HG02885 (cell line): ENCODE measurements around the gene CCDC120.
A peak's percentile ranks its signal among the peaks of the same experiment; 100 is the strongest.

Experiments used
- ATAC-seq: cut with Tn5 transposase; IDR thresholded peaks from one replicate; pipeline ENCODE4 v1.9.1; 2021; ENCODE audit warnings: mild to moderate bottlenecking; ENCODE audit not compliant: unreplicated experiment, poor library complexity

The CCDC120 gene, protein sequence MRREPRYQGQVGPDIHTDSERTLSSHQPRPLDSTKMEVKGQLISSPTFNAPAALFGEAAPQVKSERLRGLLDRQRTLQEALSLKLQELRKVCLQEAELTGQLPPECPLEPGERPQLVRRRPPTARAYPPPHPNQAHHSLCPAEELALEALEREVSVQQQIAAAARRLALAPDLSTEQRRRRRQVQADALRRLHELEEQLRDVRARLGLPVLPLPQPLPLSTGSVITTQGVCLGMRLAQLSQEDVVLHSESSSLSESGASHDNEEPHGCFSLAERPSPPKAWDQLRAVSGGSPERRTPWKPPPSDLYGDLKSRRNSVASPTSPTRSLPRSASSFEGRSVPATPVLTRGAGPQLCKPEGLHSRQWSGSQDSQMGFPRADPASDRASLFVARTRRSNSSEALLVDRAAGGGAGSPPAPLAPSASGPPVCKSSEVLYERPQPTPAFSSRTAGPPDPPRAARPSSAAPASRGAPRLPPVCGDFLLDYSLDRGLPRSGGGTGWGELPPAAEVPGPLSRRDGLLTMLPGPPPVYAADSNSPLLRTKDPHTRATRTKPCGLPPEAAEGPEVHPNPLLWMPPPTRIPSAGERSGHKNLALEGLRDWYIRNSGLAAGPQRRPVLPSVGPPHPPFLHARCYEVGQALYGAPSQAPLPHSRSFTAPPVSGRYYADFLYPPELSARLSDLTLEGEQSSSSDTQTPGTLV

DNA sequence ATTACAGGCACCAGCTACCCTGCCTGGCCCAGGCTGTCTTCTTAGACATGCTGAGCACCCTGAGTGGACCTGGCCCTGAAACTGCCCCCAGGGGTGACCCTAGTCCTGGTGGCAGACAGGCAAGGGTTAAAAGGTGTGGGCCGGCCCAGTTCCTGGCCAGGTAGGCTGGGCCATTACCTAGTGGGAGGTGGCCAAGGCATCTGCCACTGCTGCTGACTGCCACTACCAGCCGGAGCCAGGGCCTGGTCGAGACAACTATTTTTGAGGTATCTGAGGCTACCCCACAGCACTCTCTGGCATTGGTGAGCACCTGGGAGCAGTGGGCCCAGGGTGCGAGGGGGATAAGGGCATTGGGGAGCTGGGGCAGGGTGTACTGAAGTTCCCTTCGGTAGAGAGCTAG lies at the start of gene CCDC120:
CCDC120 (plus strand) TSS at position 206 of the 400 bp plus-strand sequence. CDS start 3,043 bp downstream, outside the sequence.
- ATAC-seq, result no peak

DNA sequence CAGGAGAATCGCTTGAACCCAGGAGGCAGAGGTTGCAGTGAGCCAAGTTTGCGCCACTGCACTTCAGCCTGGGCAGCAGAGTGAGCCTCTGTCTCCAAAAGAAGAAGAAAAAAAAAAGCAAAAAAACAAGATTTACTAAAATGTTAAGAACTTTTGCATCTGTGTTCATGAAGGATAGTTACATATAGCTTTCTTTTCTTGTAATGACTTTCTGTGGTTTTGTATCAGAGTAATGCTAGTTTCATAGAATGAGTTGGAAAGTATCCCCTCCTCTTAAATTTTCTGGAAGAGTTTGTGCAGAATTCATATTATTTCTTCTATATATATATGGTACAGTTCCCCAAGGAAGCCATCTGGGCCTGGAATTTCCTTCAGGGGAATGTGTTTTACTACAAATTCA lies 39.7 kb upstream of the CCDC120 start:
- no peak for ATAC-seq

DNA sequence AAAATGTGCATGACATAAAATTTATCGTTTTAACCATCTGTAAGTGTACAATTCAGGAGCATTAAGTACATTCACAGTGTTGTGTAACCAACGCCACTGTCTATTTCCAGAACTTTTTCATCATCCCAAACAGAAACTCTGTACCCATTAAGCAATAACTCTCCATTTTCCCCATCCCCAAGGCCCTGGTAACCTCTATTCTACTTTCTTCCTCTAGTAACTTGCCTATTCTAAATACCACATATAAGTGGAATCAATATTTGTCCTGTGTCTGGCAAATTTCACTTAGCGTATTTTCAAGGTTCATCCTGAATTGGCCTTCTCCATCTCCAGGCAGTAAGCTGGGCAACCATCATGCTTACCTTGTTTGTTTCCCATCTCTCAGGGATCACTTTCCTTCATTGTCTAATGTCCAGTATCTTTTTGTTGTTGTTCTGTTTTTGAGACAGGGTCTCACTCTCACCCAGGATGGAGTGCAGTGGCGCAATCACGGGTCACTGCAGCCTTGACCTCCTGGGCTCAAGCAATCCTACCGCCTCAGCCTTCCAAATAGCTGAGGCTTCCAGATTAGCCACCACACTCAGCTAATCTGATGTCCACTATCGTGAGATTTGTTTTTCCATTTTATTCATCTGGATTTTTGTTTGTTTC lies 39.1 kb upstream of the CCDC120 start:
- ATAC-seq, result no peak

DNA sequence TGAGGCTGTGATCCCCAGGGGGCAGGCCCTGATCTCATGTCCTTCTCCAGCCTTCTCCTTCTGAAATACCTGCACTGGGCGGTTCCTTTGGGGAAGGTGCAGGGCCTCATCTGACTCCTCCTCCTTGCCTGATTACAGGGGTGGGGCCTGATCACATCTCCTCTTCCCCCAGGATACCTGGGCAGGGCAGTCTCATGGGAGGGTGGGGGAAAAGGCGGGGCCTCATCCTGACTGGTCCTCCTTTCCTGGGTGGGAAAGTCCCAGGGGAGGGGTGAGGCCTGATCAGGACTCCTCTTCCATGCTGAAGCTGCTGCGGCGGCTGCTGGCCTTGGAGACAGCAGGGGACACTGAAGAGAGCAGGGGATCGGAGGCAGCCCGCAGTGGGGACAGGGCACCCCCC lies 28.9 kb upstream of the CCDC120 start:
- ATAC-seq, result no peak

DNA sequence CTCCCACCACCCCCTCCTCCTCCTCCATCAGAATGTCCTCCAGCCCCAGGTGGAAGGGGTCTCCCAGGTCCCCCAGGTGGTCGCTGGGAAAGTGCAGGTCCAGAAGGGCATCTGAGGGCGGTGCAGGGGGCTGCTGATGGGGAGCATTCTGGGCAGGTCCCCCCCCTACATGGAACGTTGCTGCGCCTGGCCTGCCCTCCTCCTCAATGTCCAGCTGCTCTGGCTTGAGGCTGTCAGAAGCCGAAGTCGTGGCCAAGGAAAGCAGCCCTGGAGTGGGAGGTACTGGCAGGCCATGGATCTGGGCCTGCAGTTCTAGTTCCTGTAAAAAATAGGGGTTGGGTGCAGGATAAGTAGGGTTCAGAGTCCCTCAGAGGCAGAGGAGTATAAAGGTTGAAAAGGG lies 28.5 kb upstream of the CCDC120 start:
- ATAC-seq, result no peak

DNA sequence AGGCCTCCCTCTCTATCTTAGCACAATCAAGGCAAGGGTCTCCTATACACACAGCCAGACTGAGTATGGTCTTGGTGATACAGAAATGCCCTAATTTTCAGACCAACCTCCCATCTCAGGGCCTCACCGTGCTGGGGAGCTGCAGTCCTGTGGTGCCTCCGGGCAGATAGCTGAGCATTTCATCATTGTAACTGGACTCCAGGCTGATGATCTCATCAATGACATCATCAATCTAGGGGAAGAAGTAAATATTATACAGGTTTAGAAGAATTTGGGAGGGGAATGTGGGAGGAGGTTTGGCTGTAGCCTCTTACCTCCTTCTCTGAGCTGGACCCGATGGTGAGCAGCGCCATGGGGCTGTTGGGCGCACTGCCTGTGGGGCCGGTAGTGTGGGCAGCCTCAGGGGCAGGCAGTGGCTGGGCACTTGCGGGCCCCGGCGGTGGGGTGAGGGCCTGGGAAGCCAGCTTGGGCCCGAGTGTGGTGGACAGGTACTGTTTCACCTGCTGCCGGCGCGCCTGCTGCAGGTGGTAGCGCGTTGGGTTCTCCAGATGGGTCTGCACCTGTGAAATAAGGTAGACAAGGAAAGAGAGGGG lies 20.8 kb upstream of the CCDC120 start:
- ATAC-seq, result no peak

DNA sequence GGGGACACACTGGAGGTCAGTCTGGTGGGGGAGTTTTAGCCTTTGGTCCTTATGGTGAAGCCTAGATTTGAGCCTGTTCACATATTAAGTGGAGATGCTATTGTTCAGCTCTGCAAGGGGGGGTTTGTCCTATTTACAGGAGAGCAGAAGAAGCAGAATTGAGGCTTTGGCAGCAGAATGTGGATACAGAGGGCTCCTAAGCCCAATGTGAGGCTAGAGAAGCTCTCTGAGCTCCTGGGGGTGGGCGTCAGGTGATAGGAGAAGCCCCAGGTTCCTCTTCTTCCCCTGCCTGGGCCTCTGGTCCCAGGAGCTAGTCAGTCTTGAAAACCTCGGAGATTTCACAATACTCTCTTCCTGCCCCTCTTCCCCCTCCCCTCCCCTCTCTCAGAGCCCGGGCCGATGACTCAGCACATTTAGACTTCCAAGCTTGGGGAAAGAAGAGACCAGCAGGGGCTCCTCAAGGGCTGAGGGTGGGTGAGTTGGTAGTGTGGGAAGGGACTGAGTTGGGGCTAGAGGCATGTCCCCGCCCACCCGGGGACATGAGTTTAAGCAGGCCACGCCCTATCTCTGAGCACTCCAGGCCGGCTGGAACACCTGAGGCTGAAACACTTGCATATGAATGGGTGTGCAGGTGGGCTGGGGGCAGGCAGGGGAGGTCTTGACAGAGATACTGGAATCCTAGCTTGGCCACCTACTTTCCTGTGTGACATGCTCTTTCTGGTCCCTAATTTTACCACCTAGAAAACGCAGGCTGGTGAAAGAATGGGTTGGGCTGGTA lies 19.0 kb upstream of the CCDC120 start:
- no peak for ATAC-seq

DNA sequence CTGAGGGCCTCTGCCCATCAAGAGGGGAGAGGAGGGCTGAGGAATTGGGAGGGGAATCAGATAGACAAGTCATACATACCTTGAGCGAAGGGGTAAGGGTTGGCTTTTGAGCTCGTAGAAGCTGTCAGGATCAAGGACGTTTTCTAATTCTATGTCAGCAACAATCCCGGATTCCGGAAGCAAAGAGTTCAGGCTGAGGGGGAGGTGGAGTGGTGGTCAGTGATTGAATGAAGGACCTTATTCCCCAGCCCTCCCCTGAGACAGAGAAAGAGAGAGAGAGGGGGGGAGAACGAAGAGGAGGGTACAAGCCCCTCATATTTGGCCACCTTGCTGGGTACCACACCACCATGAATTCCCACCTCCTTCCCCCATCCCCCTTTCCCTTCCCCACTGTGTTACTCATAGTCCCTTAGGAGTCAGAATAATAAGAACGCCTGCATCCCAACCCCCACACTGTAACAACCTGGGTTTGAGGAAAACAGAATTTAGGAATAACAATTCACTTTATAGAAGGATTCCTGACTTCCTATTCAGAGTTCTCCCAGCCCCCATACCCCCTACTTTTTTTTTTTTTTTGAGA lies 18.3 kb upstream of the CCDC120 start:
- no peak for ATAC-seq

DNA sequence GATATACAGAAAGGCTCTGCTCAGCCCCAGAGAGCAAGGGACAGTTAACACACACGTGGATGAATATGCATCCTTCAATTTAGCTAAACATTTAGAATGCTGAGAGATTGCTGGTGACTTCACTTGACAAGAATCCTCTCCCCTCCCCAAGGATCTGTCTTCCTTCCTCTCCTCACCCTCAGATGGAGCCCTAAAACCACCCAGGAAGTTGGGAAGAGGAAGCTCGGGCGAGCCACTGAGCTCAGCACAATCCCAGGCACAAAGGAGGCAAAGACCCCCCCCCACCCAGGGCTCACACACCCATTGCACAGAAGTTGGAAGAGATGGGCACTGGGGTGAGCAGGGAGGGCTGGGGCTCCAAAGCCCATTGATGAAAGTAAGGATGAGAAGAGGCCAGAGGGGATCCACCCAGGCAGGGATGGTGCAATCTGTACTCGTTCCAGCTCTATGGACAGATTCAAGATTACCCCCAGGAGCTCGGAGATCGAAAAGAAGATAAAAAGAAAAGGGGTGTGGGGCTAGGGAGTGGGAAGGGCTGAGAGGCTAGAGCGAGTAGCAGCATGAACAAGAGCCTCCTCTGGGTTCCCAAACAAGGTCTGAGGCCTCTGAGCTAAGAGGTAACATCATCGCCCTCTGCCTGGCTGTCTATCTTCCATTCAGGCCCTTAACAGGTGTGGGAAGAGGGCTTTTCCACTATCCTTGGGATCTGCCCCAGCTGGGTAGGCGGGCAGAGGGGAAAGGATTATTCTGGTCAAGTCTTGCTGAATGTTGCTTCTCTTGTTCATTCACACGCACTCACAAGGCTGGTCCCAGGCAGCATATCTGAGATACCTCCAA lies 16.8 kb upstream of the CCDC120 start:
- ATAC-seq, result no peak

DNA sequence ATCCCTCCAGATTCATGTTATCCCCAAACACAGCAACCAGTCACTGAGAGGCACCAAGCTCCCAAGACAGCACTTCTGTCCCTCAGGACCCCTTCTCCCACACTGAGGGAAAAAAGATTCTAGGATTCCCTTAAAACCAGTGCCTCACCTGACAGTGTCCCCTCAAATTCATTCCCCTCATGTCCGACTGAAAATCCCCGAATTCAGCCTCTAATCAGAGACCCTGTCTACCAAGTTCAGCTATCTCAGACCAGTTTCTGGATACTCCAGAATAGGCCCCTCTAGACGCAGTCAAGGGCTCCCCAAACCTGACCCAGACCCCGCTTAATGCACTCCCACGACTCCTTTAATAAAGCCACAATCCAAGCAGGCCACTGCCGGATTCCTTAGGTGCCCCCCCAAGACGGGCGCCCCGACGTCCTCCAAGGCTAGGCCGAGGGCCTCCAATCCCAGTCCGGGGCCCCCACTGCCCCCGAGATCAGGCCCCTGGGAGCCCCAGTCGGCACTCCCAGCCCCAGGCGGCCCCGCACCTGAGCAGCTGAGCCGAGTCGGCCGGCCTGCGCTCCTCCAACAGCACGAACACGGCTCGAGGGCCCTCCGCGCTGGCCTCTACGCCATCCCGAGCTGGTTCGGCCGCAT lies 16.1 kb upstream of the CCDC120 start:
- no peak for ATAC-seq

DNA sequence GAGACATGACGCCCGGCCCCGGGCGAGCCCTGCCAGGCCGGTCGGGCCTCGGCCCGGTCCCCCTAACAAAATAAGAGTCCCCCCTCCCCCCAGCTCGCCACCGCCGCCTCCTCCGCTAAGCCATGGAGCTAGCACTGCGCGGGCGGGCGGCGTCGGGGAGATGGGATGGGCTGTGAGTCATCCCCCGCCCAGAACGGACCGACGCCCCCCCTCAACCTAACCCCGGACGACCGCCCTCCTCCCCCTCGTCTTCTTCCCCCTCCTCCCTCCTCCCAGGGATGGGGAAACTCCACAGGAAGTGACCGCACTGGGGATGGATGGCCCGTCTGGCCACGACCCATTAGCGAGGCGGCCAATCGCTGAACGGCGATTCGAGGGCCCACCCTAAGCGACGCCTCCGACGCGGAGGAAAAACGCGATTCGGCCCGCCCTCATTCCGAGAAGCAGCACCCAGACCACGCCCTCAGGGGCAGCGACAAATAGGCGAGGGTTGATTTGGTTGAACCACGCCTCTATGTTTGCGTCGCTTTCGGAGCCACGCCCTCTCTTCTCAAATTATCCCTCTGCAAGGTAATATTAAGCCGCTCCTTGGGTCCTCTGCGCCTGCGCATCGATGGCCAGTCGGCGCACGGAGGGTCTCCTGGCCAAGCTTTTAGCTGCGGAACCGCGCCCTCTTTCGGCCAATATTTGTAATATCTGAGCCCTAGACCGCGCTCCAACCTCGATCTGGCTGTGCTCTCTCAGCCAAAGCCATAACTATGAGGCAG lies 15.4 kb upstream of the CCDC120 start, which contains the start of gene TFE3:
TFE3 (minus strand) TSS at position 138 of the 767 bp plus-strand sequence; CDS start at position 7, 131 bp downstream.
- ATAC-seq, result peak; percentile 92

DNA sequence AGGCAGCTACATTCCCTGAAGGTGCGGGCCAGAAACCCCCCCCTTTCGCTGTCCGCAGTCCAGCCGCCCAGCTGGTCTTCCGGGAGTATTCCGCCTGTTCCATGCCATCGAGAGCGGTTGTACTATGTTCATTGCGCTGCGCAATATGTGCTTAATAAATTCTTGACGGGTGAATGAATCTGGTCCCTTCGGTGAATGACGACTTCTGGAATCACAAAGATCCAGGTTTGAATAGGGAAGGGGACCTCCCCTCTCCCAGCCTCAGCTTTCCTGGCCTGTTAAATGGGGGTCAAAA lies 14.9 kb upstream of the CCDC120 start:
- no peak for ATAC-seq

DNA sequence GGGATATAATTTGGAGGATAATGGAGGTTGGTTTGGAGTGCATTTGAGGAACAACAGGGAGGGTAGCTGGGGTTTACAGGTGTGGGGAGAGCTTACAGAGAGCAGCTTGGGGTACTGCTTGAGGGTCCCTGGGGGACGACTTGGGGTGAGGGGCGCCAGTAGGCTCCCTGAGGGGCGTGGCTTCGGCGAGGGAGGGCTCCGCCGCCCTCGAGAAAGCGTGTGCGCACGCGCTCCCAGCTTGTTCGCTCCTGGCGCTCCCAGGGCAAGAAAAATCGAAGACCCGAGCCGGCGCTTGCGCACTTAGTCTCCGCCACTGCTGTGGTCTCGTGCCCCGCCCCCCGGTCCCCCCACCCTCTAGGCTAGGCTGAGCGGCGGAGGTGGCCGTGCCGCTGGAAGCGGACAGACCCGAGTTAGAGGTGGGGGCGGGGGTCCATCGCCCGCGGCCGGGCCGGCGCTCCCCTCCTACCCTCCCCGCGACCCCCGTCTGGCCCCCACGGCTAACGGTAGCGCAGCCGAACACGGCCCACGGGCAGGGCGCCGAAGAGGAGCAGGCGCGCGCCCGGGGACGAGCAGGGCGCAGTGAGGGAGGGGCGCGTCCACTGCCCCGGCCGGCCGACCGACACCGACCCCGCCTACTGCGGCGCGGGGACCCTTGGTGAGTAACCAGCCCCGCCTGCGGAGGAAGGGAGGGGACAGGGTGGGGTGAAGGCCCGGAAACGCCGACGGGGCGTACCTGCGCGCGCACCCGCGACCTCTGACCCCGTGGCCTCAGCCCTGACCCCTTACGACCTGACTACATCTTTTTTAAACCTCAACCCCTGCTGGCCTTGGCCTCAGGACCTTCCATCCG lies 5.4 kb upstream of the CCDC120 start:
- no peak for ATAC-seq

DNA sequence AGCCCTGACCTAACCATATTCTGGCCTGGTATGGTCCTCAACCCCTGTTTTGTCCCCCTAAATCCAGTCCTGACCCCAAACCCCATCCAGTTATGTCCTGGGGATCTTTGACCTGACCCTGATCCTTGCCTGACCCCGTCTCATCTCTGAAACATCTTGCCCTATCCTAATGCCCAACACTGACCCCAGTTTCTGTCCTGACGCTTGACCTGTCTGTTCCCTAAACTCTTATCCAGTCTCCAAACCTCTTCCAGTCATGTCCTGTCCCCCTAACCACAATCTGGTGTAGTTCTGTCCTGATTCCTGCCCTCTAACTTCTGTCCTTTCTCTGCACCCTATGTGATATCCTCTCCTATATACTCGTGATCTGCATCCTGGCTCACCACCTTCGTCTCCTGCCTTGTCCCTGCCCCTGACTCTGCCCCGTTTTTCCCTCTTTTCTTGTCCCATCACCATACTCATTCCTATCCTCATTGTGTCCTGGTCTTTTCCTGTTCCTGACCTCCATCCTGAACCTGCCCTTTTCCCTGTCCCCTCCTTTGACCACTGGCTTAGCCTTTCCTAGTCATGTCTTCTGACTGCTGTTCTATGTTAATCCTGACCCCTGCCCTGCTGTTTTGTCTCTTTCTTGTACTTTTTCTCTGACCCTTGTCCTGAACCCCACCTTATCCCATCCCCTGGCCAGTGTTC lies 4.6 kb upstream of the CCDC120 start:
- no peak for ATAC-seq

DNA sequence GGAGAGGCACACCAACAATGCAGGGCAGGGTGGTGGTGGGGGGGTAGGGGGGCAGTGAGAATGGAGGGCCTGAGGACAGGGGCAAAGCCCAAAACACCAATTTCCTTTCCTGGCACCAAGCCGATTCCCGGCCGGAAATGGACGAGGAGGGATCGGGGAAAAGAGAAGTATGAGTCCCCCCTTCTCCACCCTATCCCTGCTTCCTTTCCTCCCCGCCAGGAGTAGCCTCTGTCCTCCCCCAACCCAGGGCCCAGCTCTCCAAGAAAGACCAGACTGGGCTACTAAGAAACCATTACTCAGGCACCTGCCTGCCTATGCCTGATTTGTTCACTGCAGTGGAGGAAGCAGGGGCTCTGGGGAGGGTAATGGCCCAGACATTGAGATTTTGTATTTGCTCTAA lies 402 bp downstream of the CCDC120 start:
- no peak for ATAC-seq

DNA sequence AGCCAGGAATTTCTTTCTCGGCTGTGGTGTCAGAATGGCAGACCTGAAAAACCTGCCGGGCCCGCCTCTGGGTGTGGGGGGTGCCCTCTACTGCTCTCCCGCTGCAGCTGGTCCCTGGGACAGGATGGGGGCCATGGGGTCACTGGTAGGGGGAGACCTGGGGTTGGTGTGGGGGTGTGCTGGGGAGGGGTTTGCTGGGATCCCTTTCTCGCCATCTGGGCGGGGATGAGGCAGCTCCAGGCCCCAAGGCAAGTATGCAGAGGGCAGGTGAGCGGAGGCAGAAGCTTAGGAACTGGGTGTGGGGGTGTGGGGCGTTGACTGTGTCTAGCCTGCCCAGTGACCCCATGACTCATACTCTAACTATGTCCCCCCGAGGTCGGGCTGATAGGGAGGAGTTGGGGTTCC lies 884 bp downstream of the CCDC120 start:
- ATAC-seq, result no peak
